HFFc6 (cell line): ENCODE measurements around the gene SERPINB10. TPM values are rescaled to one million over a fixed set of nuclear protein-coding genes. Genes with fewer than 3 reads are reported as not detected.

Source experiments
- DNase-seq: peaks from one replicate; pipeline ENCODE4 v3.0.0-alpha.2; 2018
- H3K27ac Mint-ChIP-seq: 2 replicates; pipeline ENCODE4 v1.8.0; 2020; ENCODE audit warnings: mild to moderate bottlenecking, mixed read lengths
- H3K27me3 Mint-ChIP-seq: 2 replicates; pipeline ENCODE4 v1.8.0; 2021; ENCODE audit warnings: mild to moderate bottlenecking, moderate library complexity, mixed read lengths; ENCODE audit not compliant: insufficient read depth
- H3K36me3 Mint-ChIP-seq: 2 replicates; pipeline ENCODE4 v1.8.0; 2021; ENCODE audit warnings: low read depth, mixed read lengths
- H3K4me1 Mint-ChIP-seq: 2 replicates; pipeline ENCODE4 v1.8.0; 2020; ENCODE audit warnings: low read depth, mixed read lengths
- H3K4me3 Mint-ChIP-seq: 2 replicates; pipeline ENCODE4 v1.8.0; 2020; ENCODE audit warnings: mild to moderate bottlenecking, moderate library complexity, mixed read lengths
- H3K9me3 Mint-ChIP-seq: 2 replicates; pipeline ENCODE4 v1.8.0; 2020; ENCODE audit warnings: mild to moderate bottlenecking, mixed read lengths
- CTCF ChIP-seq: fragments of 200-600 bp; sonication (generic); IDR thresholded peaks from 2 replicates; pipeline ENCODE4 v1.5.0; 2021; ENCODE audit warnings: antibody characterized with exemption, mild to moderate bottlenecking
- total RNA-seq, 6 experiments: library from RNA; stranded (reverse); fragmentation: NEBNext Ultra II Directional; extraction: Animal tissue kit (Norgen Biotek cat#: 25700); gene quantifications; 2 replicates in 1 of 6; 3 replicates in 5 of 6; pipeline ENCODE4 v1.2.3, GENCODE V29; 2021

The SERPINB10 gene
- total RNA-seq, 6 experiments from 2014 or later = 1.3 to 5.0 (median 1.8) TPM

- H3K4me3 Mint-ChIP-seq = no peak overlapping the region
- no peaks in the 10 kb centered on the region for H3K9me3 Mint-ChIP-seq
- H3K4me1 Mint-ChIP-seq = peaks cover 34% of the 10 kb centered on the region
- H3K27me3 Mint-ChIP-seq = peaks cover 5% of the 10 kb centered on the region
- H3K36me3 Mint-ChIP-seq = no peaks in the 10 kb centered on the region
- no peak overlapping the region for H3K27ac Mint-ChIP-seq
- DNase-seq = no peak
- TF ChIP-seq CTCF = no peak
These were observed 53.1 kb downstream of the SERPINB10 start for GRCh38 chr18:63960891-63961290.

- DNase-seq = peak; percentile 9
- Mint-ChIP-seq H3K4me3 (no peak overlapping the region), H3K27ac (no peak overlapping the region), H3K36me3 (no peaks in the 10 kb centered on the region), H3K4me1 (peaks cover 27% of the 10 kb centered on the region), H3K27me3 (peaks cover 5% of the 10 kb centered on the region), H3K9me3 (no peaks in the 10 kb centered on the region)
- TF ChIP-seq CTCF = no peak
These were observed 53.8 kb downstream of the SERPINB10 start for GRCh38 chr18:63961435-63961980.

GRCh38 chr18:63962137-63962536, 54.4 kb downstream of the SERPINB10 start:
- TF ChIP-seq CTCF = no peak
- Mint-ChIP-seq H3K4me3 (no peak overlapping the region), H3K27ac (no peak overlapping the region), H3K27me3 (peaks cover 6% of the 10 kb centered on the region), H3K9me3 (no peaks in the 10 kb centered on the region), H3K4me1 (peaks cover 21% of the 10 kb centered on the region), H3K36me3 (no peaks in the 10 kb centered on the region)
- DNase-seq = no peak

GRCh38 chr18:63963615-63964256, 56.0 kb downstream of the SERPINB10 start:
- Mint-ChIP-seq H3K4me3 (no peak overlapping the region), H3K4me1 (peaks cover 28% of the 10 kb centered on the region), H3K36me3 (no peaks in the 10 kb centered on the region), H3K9me3 (no peaks in the 10 kb centered on the region), H3K27ac (no peak overlapping the region; the same call in 1 of the 2 replicates), H3K27me3 (peaks cover 6% of the 10 kb centered on the region)
- DNase-seq = peak; percentile 63
- peak; percentile 84 for TF ChIP-seq CTCF

GRCh38 chr18:63964908-63965307, 57.1 kb downstream of the SERPINB10 start:
- Mint-ChIP-seq H3K4me3 (no peak overlapping the region), H3K27me3 (peaks cover 6% of the 10 kb centered on the region), H3K27ac (no peak overlapping the region), H3K9me3 (no peaks in the 10 kb centered on the region), H3K36me3 (no peaks in the 10 kb centered on the region), H3K4me1 (peaks cover 40% of the 10 kb centered on the region)
- no peak for DNase-seq
- no peak for TF ChIP-seq CTCF
